NCI-H2029 treated with DMSO at 0.1 percent for 48 hours (cell line): ENCODE measurements around the gene PSMC5.
"Not testable (repeated sequence)": the region's sequence is repeated elsewhere in the genome, so short reads cannot be mapped to it uniquely, and the experiment has no call there.

Source experiments
- DNase-seq: peaks from one replicate; lab custom pipeline; 2025; lab: John Stamatoyannopoulos, UW

PSMC5 gene

DNA sequence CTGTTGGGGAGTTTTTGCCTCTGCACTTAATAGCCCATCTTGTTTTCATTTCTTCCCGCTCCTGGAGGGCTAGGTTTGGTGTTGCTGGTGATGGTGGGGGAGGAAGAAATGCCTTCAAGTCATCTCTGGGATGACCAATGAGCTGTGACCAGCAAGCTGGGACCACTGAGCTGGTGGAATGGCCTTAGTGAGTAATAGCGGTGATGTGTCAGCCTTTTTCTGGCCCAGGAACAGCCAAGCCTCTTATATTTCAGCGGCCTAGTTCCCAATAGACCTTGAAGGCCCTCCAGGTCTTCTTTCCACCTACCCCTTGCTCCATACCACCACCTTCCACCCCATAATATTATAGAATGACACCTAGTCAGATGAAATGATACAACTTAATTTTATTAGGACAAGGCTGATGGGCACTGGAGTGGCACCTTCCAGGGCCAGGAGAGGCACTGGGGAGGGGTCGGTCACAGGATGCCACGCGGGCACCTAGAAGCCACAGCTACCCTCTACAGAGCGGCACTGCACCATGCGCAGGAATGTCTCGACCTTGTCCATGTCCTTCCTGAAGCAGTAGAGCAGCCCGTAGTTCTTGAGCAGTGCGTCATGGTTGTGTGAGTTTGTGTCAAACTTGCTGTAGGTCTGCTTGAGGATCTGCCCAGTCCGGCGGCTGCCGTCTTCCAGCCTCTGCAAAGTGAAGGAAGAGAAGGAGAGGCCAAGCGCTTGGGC is 44.6 kb downstream of the PSMC5 start:
- not testable (repeated sequence) for DNase-seq

DNA sequence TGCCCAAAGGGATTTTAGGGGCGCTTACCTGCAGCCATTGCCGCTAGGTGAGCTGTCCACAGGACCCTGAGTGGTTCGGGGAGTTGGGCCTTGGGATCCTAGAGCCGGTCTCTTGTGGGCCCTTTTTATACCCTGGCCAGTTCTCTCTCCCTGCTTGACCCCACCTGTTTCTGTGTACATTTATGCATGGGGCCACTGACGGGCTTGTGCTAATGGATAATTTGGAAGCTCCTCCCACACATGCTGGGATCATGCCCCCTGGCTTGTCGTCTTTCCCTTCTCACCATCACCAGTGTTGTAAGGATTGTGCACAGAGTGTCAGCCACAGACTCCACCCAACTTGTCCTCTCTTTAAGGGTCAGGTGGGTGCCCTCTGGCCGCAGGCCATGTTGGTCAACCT is 46.3 kb downstream of the PSMC5 start, which contains the start of gene CSH2:
TSS of gene CSH2 (minus strand) at position 101 of the 400 bp plus-strand sequence. CDS start at position 38, 63 bp downstream.
- DNase-seq: not testable (repeated sequence)

DNA sequence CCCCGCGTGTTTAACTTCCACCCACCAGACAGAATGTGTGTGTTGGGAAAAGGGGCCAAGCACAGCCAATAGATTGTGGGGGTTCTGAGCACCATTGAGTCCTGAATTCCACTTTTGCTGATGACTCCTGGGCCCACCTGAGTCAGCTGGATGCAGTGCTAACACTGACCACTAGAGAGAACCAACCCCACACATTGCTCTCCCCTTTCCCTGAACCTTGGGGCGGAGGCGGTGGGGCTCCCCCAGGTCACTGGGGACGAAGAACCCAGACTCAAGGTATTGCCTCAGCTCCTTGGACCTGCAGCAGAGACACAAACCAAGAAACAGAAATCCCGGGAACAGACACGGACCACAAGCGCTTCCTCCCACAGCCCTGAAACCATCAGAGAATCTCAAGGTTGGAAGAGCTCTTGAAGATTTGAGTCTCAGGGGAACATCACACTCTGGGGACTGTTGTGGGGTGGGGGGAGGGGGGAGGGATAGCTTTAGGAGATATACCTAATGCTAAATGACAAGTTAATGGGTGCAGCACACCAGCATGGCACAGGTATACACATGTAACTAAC is 46.9 kb downstream of the PSMC5 start:
- DNase-seq: not testable (repeated sequence)

DNA sequence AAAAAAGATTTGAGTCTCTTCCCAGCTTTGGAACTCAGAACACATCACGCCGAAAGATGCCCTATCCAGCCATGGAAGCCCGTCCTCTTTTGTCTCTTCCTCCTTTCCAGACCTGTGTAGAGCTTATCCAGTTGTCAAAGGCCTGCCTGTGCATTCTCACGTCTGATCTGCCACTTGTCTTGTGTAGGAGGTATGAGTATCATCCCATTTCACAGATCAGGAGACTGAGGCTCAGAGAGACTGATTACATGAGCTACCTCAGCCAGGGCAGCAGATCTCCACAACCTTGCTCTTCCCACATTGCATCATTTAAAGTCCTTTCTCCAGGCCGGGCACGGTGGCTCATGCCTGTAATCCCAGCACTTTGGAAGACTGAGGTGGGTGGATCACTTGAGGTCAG is 47.5 kb downstream of the PSMC5 start:
- DNase-seq: not testable (repeated sequence)

DNA sequence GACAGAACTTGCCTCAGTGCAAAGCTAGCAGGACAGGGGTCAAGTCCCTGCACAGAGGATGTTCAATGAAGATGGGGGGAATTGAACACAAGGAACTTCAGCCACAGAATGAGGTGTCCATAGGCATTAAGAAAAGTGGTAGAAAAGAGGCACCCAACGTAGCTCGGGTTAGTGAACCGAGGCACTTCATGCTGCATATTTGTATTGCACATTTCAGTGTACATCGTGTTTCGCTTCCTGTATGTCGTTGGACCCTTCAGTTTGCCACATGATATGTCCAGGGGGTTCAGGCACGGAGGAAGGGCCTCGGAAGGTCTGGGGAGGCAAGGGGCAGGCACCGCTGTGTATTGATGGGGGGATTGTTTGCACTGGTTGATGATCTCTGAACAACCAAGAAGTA is 51.2 kb downstream of the PSMC5 start:
- not testable (repeated sequence) for DNase-seq

DNA sequence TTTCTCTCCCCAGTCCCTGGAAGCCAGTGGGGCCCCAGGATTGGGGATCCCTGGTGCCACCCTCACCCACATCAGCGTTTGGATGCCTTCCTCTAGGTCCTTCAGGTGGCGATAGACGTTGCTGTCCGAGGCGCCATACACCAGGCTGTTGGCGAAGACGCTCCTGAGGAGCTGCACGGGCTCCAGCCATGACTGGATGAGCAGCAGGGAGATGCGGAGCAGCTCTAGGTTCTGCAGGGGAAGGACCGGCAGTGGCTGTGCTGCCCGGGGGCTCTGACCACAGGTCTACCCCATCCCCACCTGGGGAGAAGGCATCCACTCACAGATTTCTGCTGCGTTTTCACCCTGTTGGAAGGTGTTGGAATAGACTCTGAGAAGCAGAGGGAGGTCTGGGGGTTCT is 53.5 kb downstream of the PSMC5 start:
- no peak for DNase-seq

DNA sequence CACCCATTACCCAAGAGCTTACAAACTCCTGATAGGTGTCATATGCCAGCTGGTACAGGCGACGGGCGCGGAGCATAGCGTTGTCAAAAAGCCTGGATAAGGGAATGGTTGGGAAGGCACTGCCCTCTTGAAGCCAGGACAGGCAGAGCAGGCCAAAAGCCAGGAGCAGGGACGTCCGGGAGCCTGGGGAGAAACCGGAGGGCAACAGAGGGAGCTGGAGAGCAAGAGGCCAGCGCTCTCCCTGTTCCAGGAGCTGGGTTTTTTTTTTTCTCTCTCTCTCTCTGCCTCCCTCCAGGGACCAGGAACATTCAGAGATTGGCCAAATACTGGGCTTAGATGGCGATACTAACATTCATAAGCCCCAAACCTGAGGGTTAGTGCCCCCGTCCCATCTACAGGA is 54.1 kb downstream of the PSMC5 start:
- not testable (repeated sequence) for DNase-seq
